CD4-positive, alpha-beta T cell (primary cell): ENCODE measurements around the gene WWOX. TPM values are rescaled to one million over a fixed set of nuclear protein-coding genes. Genes with fewer than 3 reads are reported as not detected.

Experiments
- ATAC-seq: fragments of 200-7000 bp; cut with Tn5 transposase; one replicate; pipeline ENCODE4 v1.10.0; 2022; ENCODE audit warnings: mild to moderate bottlenecking; ENCODE audit not compliant: poor library complexity
- CTCF ChIA-PET: fragments of 350-600 bp; sonication (Branson Sonifier 250); formaldehyde crosslinking; loops from one replicate; lab custom pipeline; 2021; ENCODE audit warnings: antibody characterized with exemption, inconsistent platforms; lab: Charles Lee
- POLR2A ChIA-PET: fragments of 350-600 bp; sonication (Branson Sonifier 250); formaldehyde crosslinking; loops from one replicate; lab custom pipeline; 2021; ENCODE audit warnings: antibody characterized with exemption, inconsistent platforms; lab: Charles Lee
- DNase-seq, 14 experiments: peaks; one replicate each; pipeline ENCODE4 v3.0.0-alpha.2; 2013 to 2020; ENCODE audit warnings: mixed read lengths in 2 of 14
- H3K27ac ChIP-seq, 2 donors: one replicate each; pipeline versions ENCODE4 v1.5.1 to v1.7.0; 2013; ENCODE audit warnings: low read length in 2 of 2, low read depth in 1 of 2, mild to moderate bottlenecking in 1 of 2
- H3K27me3 ChIP-seq, 2 experiments: 1 replicate in 1 of 2; 2 replicates in 1 of 2; pipeline versions ENCODE4 v1.6.1 to v1.7.0; 2013; ENCODE audit warnings: low read length in 2 of 2, control low read depth in 1 of 2, mild to moderate bottlenecking in 1 of 2, moderate library complexity in 1 of 2; ENCODE audit not compliant: insufficient read depth in 2 of 2, control insufficient read depth in 1 of 2
- H3K36me3 ChIP-seq: one replicate; pipeline ENCODE4 v1.6.1; 2013; ENCODE audit warnings: low read length, control low read depth; ENCODE audit not compliant: insufficient read depth
- H3K4me1 ChIP-seq: one replicate; pipeline ENCODE4 v1.6.1; 2013; ENCODE audit warnings: low read length, control low read depth; ENCODE audit not compliant: insufficient read depth
- H3K4me3 ChIP-seq: one replicate; pipeline ENCODE4 v1.5.1; 2013; ENCODE audit warnings: mild to moderate bottlenecking, low read length, moderate library complexity
- H3K9me3 ChIP-seq, 2 experiments: 1 replicate in 1 of 2; 2 replicates in 1 of 2; pipeline versions ENCODE4 v1.6.1 to v1.7.0; 2013; ENCODE audit warnings: low read length in 2 of 2, mild to moderate bottlenecking in 2 of 2, control low read depth in 1 of 2, moderate library complexity in 1 of 2; ENCODE audit not compliant: control insufficient read depth in 1 of 2, insufficient read depth in 1 of 2
- H3K27ac Mint-ChIP-seq: one replicate; pipeline ENCODE4 v1.8.0; 2020; ENCODE audit warnings: mixed read lengths
- H3K27me3 Mint-ChIP-seq: one replicate; pipeline ENCODE4 v1.8.0; 2021; ENCODE audit warnings: mixed read lengths
- H3K36me3 Mint-ChIP-seq: one replicate; pipeline ENCODE4 v1.8.0; 2021; ENCODE audit warnings: low read depth, mixed read lengths
- H3K4me1 Mint-ChIP-seq: one replicate; pipeline ENCODE4 v1.8.0; 2021; ENCODE audit warnings: low read depth, mixed read lengths
- H3K4me3 Mint-ChIP-seq: one replicate; pipeline ENCODE4 v1.8.0; 2020; ENCODE audit warnings: mild to moderate bottlenecking, mixed read lengths
- H3K9me3 Mint-ChIP-seq: one replicate; pipeline ENCODE4 v1.8.0; 2020; ENCODE audit warnings: mixed read lengths
- CTCF ChIP-seq: fragments of 200-600 bp; IDR thresholded peaks from one replicate; pipeline ENCODE4 v1.8.0; 2022; ENCODE audit warnings: antibody characterized with exemption, mild to moderate bottlenecking
- intact Hi-C, 2 experiments: fragments of 100-400 bp; cut with DNase I in 1 of 2; cut with micrococcal nuclease in 1 of 2; formaldehyde crosslinking; loops; one replicate each; pipeline versions ENCODE4 v1.15.1 to v1.9.0; 2023 to 2025; cut with DNase I, micrococcal nuclease
- total RNA-seq, 174 experiments: library from RNA in 2 of 174; stranded (reverse) in 2 of 174; gene quantifications; one replicate each; pipeline ENCODE4 v1.2.3 and lab custom pipeline; 2021 to 2026

The WWOX gene
- total RNA-seq, 2 experiments from 2014 or later, result 19.3 to 21.7 TPM

DNA sequence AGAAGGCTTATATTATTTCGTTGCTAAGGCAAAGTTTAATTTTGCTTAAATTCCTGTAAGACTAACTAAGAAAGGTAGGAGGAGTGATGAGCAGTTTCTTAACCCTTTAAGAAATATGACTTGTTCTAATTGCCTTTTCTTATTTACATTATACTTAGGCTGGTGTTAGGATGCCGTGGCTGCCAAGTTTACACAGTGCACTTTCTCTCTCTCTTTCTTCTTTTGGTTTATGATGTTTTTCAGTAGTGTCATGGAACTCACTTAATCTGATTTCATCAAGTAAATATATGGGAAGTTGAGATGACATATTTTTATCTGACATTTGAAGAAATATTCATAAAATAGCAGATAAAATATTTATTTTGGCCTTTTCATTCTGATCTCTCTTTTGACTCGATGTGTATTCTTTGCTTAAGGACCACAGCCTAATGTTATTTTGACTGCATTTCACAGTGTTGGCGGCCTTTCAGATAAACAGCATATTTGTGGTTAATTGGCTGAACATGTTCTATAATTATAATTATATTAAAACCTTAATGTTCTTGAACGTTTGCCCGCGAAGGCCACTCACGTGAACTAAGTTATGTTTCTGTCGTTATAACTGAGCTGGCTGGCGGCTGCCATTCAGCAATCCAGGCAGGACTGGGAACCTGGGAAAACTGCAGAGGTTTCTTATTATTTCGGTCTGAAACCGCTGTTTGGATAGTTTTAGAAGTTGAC lies 191.6 kb downstream of the WWOX start:
- no peaks in the 10 kb centered on the region for H3K27me3 Mint-ChIP-seq
- Histone ChIP-seq H3K9me3 (no peaks in the 10 kb centered on the region), H3K27me3 (no peaks in the 10 kb centered on the region), H3K4me1 (no peaks in the 10 kb centered on the region), H3K4me3 (no peak overlapping the region), H3K36me3 (no peaks in the 10 kb centered on the region), H3K27ac (no peak overlapping the region)
- no peaks in the 10 kb centered on the region for H3K4me1 Mint-ChIP-seq
- TF ChIP-seq CTCF, result no peak
- DNase-seq, result no peak
- CTCF ChIA-PET, result interaction anchor here (0.7 kb wide), 1 partner anchor 1376 kb away, joined by 4 read pairs; no protein-coding TSS in a partner anchor
- no peak for ATAC-seq
- no peaks in the 10 kb centered on the region for H3K9me3 Mint-ChIP-seq
- no peak overlapping the region for H3K4me3 Mint-ChIP-seq
- H3K36me3 Mint-ChIP-seq, result no peaks in the 10 kb centered on the region
- intact Hi-C loops, result no loop called here
- H3K27ac Mint-ChIP-seq, result no peak overlapping the region
- POLR2A ChIA-PET, result no interaction called here

DNA sequence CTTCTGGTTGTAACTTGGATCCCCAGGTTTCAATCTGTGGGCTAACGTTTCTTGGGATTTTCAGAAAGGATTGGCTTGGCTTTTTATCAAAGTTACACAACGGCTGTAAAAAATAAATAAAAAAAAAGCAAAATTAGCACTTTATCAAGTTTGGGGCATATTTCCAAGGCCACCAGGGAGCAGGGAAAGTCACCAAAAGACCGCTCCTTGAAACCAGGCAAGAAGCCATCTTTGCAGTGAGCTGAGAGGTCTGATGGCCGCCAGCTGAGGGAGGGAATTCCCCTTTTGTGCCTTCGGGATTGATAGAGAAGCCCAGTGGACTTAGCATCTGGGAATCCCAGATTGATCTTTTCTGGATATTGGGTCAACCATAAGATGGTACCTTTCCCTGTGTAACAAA lies 192.2 kb downstream of the WWOX start:
- no peak overlapping the region for H3K4me3 Mint-ChIP-seq
- H3K4me1 ChIP-seq, result no peaks in the 10 kb centered on the region

GRCh38 chr16:78292086-78292843 lies 192.8 kb downstream of the WWOX start:
- ATAC-seq (no peak), DNase-seq (no peak)
- H3K27ac ChIP-seq, result no peak overlapping the region
- no peak overlapping the region for H3K4me3 ChIP-seq
- ChIA-PET POLR2A (no interaction called here), CTCF (interaction anchor here (0.7 kb wide), 1 partner anchor 1375 kb away, joined by 4 read pairs; no protein-coding TSS in a partner anchor)
- no peaks in the 10 kb centered on the region for H3K9me3 Mint-ChIP-seq
- no peaks in the 10 kb centered on the region for H3K4me1 Mint-ChIP-seq
- H3K36me3 ChIP-seq, result no peaks in the 10 kb centered on the region
- no peaks in the 10 kb centered on the region for H3K9me3 ChIP-seq
- no peak for TF ChIP-seq CTCF
- H3K27me3 ChIP-seq, result no peaks in the 10 kb centered on the region
- H3K4me3 Mint-ChIP-seq, result no peak overlapping the region
- no peak overlapping the region for H3K27ac Mint-ChIP-seq
- no peaks in the 10 kb centered on the region for H3K36me3 Mint-ChIP-seq
- no peaks in the 10 kb centered on the region for H3K4me1 ChIP-seq
- no peaks in the 10 kb centered on the region for H3K27me3 Mint-ChIP-seq
- intact Hi-C loops, result no loop called here

More for the DNA sequence above, 192.2 kb downstream of the WWOX start:
- intact Hi-C loops, result no loop called here
- H3K36me3 Mint-ChIP-seq, result no peaks in the 10 kb centered on the region
- H3K27ac Mint-ChIP-seq, result no peak overlapping the region
- POLR2A ChIA-PET, result no interaction called here
- no peaks in the 10 kb centered on the region for H3K36me3 ChIP-seq
- H3K9me3 ChIP-seq, result no peaks in the 10 kb centered on the region
- H3K27me3 Mint-ChIP-seq, result no peaks in the 10 kb centered on the region
- DNase-seq (no peak), ATAC-seq (no peak)
- CTCF ChIA-PET, result interaction anchor here (0.7 kb wide), 1 partner anchor 1376 kb away, joined by 4 read pairs; no protein-coding TSS in a partner anchor
- no peak for TF ChIP-seq CTCF
- H3K4me3 ChIP-seq, result no peak overlapping the region
- H3K9me3 Mint-ChIP-seq, result no peaks in the 10 kb centered on the region
- no peaks in the 10 kb centered on the region for H3K4me1 Mint-ChIP-seq
- no peak overlapping the region for H3K27ac ChIP-seq
- H3K27me3 ChIP-seq, result no peaks in the 10 kb centered on the region
